Urinary bladder (tissue), 4 donors: ENCODE data around the gene LRIF1. TPM values are rescaled to one million over a fixed set of nuclear protein-coding genes. Genes with fewer than 3 reads are reported as not detected.

Experiments used
- DNase-seq: peaks from one replicate; pipeline ENCODE4 v3.0.0-alpha.2; 2015; ENCODE audit errors: extremely low spot score
- H3K27ac ChIP-seq: one replicate; pipeline ENCODE4 v1.5.1; 2013; ENCODE audit warnings: low read depth, mild to moderate bottlenecking, moderate library complexity
- H3K36me3 ChIP-seq: one replicate; pipeline ENCODE4 v1.6.1; 2013; ENCODE audit warnings: mild to moderate bottlenecking, moderate library complexity; ENCODE audit not compliant: insufficient read depth
- H3K4me1 ChIP-seq: one replicate; pipeline ENCODE4 v1.6.1; 2013; ENCODE audit warnings: mild to moderate bottlenecking, moderate library complexity; ENCODE audit not compliant: insufficient read depth
- H3K4me3 ChIP-seq: one replicate; pipeline ENCODE4 v1.5.1; 2013; ENCODE audit warnings: low read depth, low read length
- WGBS: extraction: QIAGEN DNeasy Blood & Tissue Kit; methylation state at CpG from one replicate; pipeline ENCODE4 v1.1.7; 2013; 5-methylcytosine and 5-hydroxymethylcytosine counted together
- polyA plus RNA-seq: library from polyadenylated mRNA; stranded (reverse); fragments of 200-250 nt; gene quantifications from one replicate; pipeline ENCODE4 v1.2.3, GENCODE V29; 2013
- total RNA-seq: library from RNA; depleted of rRNA; stranded (reverse); fragments of >200 nt; gene quantifications from one replicate; pipeline ENCODE4 v1.2.3, GENCODE V29; 2014
- donor health status: healthy with polysubstance abuse.
- donor health status: healthy.

Gene LRIF1
- total and polyA plus RNA-seq, 2 donors, result 7.9 to 10.6 TPM

GRCh38 chr1:110928904-110929303, 34.8 kb downstream of the LRIF1 start:
- no peak for DNase-seq
- Histone ChIP-seq H3K27ac (no peak overlapping the region), H3K4me3 (no peak overlapping the region), H3K36me3 (no peaks in the 10 kb centered on the region), H3K4me1 (no peaks in the 10 kb centered on the region)
- 49% methylated on average over 2 of the region's 2 CpGs for WGBS

GRCh38 chr1:110928191-110928590, 35.5 kb downstream of the LRIF1 start:
- no peaks in the 10 kb centered on the region for H3K36me3 ChIP-seq
- WGBS, result 81% methylated on average over 1 of the region's 1 CpG
- no peak overlapping the region for H3K4me3 ChIP-seq
- no peak for DNase-seq
- H3K27ac ChIP-seq, result no peak overlapping the region
- no peaks in the 10 kb centered on the region for H3K4me1 ChIP-seq

DNA sequence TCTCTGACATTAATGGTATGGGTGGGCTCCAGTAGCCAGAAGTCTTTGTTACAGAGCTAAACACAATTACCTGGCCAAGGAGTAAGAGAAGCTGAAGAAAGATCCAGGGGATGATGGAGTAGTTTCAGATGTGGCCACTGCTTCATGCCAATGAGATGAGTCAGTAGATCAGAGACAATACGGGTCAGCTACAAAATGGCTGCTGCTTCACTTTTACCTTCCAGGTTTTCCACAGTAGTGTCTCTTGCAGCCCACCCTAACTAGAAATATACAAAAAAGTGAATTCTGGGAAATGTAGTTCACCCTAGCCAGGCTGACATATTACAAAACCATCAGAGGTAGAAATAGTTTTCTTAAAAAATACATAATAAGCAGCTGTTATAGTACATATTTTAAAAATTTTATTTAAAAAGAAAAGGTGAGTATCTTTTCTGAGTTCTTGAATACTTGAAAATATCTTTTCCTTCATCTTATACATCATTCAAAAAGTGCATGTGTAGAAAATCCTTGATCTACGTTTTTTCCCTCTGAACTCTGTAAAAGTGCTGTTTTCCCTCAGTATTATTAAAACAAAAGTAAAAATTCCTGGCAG, 36.1 kb downstream of the LRIF1 start:
- no peaks in the 10 kb centered on the region for H3K4me1 ChIP-seq
- no peak overlapping the region for H3K4me3 ChIP-seq
- H3K36me3 ChIP-seq, result no peaks in the 10 kb centered on the region
- 70% methylated on average over 2 of the region's 2 CpGs for WGBS
- no peak overlapping the region for H3K27ac ChIP-seq
- DNase-seq, result no peak

DNA sequence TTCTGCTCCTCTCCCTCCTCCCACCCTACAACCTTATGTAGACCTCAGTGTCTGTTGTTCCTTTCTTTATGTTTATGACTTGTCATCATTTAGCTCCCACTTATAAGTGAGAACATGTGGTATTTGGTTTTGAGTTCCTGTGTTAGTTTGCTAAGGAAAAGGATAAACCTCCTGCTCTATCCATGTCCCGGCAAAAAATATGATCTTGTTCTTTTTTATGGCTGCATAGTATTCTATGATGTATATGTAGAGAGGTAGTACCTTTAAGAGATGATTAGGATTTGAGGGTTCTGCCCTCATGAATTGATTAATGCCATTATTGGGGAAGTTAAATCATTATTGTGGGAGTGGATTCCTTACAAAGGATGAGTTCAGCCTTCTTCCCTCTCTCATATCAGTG, 41.8 kb downstream of the LRIF1 start:
- WGBS, result 90% methylated on average over 1 of the region's 1 CpG
- H3K36me3 ChIP-seq, result no peaks in the 10 kb centered on the region
- no peak overlapping the region for H3K27ac ChIP-seq
- no peak for DNase-seq
- H3K4me1 ChIP-seq, result no peaks in the 10 kb centered on the region
- H3K4me3 ChIP-seq, result no peak overlapping the region

DNA sequence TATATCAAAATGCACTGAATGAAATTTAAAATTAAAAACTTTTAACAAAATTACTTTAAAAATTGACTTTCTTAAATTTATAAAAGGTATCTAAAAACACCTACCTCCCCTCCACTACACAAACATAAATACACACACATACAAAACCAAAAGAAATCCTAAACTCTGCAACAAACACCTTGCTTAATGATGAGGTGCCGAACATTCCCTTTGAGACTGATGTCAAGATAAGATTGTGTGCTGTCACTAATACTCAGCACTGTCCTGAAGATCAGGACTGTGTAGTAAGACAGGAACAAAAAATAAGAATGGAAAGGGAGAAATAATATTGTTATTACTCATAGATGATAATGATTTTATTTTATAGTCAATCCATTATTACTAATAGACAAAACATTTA, 45.7 kb downstream of the LRIF1 start:
- Histone ChIP-seq H3K36me3 (no peaks in the 10 kb centered on the region), H3K27ac (no peak overlapping the region), H3K4me1 (no peaks in the 10 kb centered on the region), H3K4me3 (no peak overlapping the region)
- no peak for DNase-seq
- 70% methylated on average over 1 of the region's 1 CpG for WGBS

GRCh38 chr1:110916669-110917306, 46.9 kb downstream of the LRIF1 start:
- peak; percentile 7 for DNase-seq
- H3K27ac ChIP-seq, result no peak overlapping the region
- WGBS, result 33% methylated on average over 2 of the region's 2 CpGs
- H3K36me3 ChIP-seq, result no peaks in the 10 kb centered on the region
- no peak overlapping the region for H3K4me3 ChIP-seq
- no peaks in the 10 kb centered on the region for H3K4me1 ChIP-seq

- 67% methylated on average over 2 of the region's 2 CpGs for WGBS
- DNase-seq, result no peak
- Histone ChIP-seq H3K36me3 (no peaks in the 10 kb centered on the region), H3K27ac (no peak overlapping the region), H3K4me1 (no peaks in the 10 kb centered on the region), H3K4me3 (no peak overlapping the region)
Observed at GRCh38 chr1:110916274-110916668, 47.5 kb downstream of the LRIF1 start.

DNA sequence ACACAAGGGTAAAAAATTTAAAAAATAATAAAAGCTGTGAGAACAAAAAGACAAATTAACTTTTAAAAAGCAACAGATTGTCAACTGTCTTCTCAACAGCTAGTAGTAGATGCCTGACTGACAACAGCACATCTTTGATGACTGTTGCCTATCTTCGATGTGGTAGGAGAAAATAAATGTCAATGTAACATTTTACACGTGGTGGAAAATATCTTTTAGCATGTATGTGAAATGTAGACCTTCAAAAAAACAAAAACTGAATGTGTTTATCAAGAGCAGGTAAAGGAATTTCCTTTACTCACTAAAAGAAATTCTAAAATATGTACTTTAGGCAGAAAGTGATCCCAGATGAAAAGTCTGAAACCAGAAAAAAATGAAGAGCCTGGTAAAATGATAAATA, 47.9 kb downstream of the LRIF1 start:
- H3K36me3 ChIP-seq, result no peaks in the 10 kb centered on the region
- H3K4me3 ChIP-seq, result no peak overlapping the region
- no peak for DNase-seq
- 69% methylated on average over 2 of the region's 2 CpGs for WGBS
- no peak overlapping the region for H3K27ac ChIP-seq
- no peaks in the 10 kb centered on the region for H3K4me1 ChIP-seq

DNA sequence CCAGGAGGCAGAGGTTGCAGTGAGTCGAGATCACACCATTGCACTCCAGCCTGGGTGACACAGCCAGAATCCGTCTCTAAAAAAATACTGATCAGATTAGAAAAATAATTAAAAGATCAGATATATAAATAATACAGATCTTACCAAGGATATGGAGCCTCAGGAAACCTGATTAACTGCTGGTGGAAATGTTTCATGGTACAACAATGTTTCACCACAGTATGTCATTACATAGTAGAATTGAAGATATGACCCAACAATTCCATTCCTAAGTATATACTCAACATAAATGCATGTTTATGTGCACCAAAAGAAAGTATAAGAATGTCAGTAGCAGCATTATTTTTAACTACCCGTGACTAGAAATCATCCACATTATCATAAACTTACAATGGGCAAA, 49.0 kb downstream of the LRIF1 start:
- no peak for DNase-seq
- Histone ChIP-seq H3K27ac (no peak overlapping the region), H3K36me3 (no peaks in the 10 kb centered on the region), H3K4me1 (no peaks in the 10 kb centered on the region), H3K4me3 (no peak overlapping the region)
- WGBS, result 83% methylated on average over 3 of the region's 3 CpGs

DNA sequence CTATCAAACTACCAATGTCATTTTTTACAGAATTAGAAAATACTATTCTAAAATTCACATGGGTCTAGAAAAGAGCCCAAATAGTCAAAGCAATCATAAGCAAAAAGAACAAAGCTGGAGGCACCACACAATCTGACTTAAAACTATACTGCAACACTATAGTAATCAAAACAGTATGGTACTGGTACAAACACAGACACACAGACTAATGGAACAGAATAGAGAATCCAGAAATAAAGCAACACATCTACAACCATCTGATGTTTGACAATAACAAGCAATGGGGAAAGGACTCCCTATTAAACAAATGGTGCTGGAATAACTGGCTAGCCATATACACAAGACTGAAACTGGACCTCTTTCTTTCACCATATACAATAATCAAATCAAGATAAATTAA, 50.9 kb downstream of the LRIF1 start:
- Histone ChIP-seq H3K36me3 (no peaks in the 10 kb centered on the region), H3K27ac (no peak overlapping the region), H3K4me3 (no peak overlapping the region), H3K4me1 (no peaks in the 10 kb centered on the region)
- no peak for DNase-seq

- Histone ChIP-seq H3K4me1 (no peaks in the 10 kb centered on the region), H3K27ac (no peak overlapping the region), H3K4me3 (no peak overlapping the region), H3K36me3 (no peaks in the 10 kb centered on the region)
- WGBS, result 64% methylated on average over 3 of the region's 3 CpGs
- DNase-seq, result no peak
Observed at GRCh38 chr1:110903853-110904500, 59.7 kb downstream of the LRIF1 start.

DNA sequence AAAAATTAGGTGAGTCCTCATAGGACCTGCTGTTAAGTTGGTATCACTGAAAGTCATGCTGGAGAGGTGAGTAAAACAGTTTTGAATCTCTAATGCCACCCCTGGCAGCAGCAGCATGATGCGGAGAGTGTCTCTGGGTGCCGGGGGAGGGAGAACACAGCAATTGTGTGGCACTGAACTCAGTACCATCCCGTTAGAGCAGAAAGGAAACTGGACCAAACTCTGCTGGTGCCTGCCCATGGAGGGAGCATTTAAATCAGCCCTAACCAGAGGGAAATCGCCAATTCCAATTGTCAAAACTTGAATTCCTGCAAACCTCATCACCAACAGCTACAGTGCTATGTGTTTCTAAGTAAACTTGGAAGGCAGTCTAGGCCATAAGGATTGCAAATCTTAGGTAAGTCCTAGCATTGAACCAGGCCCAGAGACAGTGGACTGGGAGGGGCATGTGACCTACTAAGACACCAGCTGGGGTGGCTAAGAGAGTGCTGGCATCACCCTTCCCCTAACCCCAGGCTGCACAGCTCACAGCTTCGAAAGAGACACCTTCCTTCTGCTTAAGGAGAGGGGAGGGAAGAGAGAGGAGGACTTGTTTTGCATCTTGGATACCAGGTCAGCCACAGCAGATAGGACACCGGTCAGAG, 60.8 kb downstream of the LRIF1 start:
- no peaks in the 10 kb centered on the region for H3K36me3 ChIP-seq
- WGBS, result 79% methylated on average over 6 of the region's 6 CpGs

DNA sequence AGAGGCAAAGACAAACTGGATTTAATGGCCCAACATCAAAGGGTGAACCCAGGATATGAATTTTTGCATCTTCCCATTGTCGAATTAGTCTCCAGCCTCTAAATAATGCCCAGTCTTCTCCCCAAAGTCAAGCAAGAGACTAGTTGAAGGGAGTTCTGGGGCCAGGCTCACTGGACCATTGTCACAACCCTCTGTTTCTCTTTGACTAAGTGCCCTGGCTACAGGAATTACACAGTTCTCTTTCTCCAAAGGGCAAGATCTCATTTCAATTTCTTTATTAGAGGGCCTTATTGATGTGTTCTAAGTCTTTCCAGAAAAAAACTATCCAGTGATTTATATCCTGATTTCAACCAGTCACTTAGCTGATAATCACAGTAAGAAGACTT, 64.3 kb downstream of the LRIF1 start:
- Histone ChIP-seq H3K27ac (no peak overlapping the region), H3K4me1 (no peaks in the 10 kb centered on the region), H3K36me3 (no peaks in the 10 kb centered on the region), H3K4me3 (no peak overlapping the region)
- no peak for DNase-seq
- 75% methylated on average over 1 of the region's 1 CpG for WGBS

More for the DNA sequence above, 60.8 kb downstream of the LRIF1 start:
- no peaks in the 10 kb centered on the region for H3K4me1 ChIP-seq
- no peak overlapping the region for H3K27ac ChIP-seq
- no peak overlapping the region for H3K4me3 ChIP-seq
- no peak for DNase-seq
